HepG2 (cell line): ENCODE results near the gene DGAT2L6. TPM values are rescaled to one million over a fixed set of nuclear protein-coding genes. Genes with fewer than 3 reads are reported as not detected.

Experiments
- ATAC-seq: fragments of 200-7000 bp; cut with Tn5 transposase; 3 replicates; pipeline ENCODE4 v1.9.1; 2020; ENCODE audit warnings: mild to moderate bottlenecking, moderate library complexity
- BruUV-seq: library from RNA; stranded (reverse); fragments of 400-500 nt; replicated peaks from 2 replicates; lab custom pipeline; 2021; lab: Mats Ljungman, UMichigan
- CTCF ChIA-PET: fragments of 300-600 bp; formaldehyde crosslinking; extraction: SDS; loops from one replicate; lab custom pipeline; 2021; ENCODE audit warnings: low total read pairs, inconsistent platforms, low intra/inter-chr PET ratio; lab: Yijun Ruan, JAX
- POLR2A ChIA-PET: fragments of 350-600 bp; sonication (Branson Sonifier 250); formaldehyde crosslinking; loops from one replicate; lab custom pipeline; 2020; ENCODE audit warnings: antibody characterized with exemption, inconsistent platforms; lab: Yijun Ruan, JAX
- DNase-seq: peaks from one replicate; pipeline ENCODE4 v3.0.0-alpha.2; 2015; ENCODE audit warnings: low spot score
- FAIRE-seq: peaks from 3 replicates; lab custom pipeline; 2011; peaks lifted over from hg19 to GRCh38; lab: Jason Lieb, UNC
- H2AFZ ChIP-seq: one replicate; pipeline ENCODE4 v1.6.1; 2011; ENCODE audit warnings: low read length, inconsistent platforms
- H3K27ac ChIP-seq: fragments of 300-600 bp; 3 replicates; pipeline ENCODE4 v1.8.0; 2011; ENCODE audit warnings: mixed run types, mild to moderate bottlenecking, mixed read lengths, low read length, inconsistent platforms; ENCODE audit not compliant: insufficient read depth; ENCODE audit errors: extremely low read length
- H3K27me3 ChIP-seq, 2 experiments: fragments of 200-600 bp in 1 of 2; 2 replicates in 1 of 2; 3 replicates in 1 of 2; pipeline versions ENCODE4 v1.6.0 to v1.8.0; 2011; ENCODE audit warnings: low read length in 2 of 2, mild to moderate bottlenecking in 2 of 2, moderate library complexity in 2 of 2, inconsistent platforms in 1 of 2; ENCODE audit not compliant: insufficient read depth in 2 of 2, control insufficient read depth in 1 of 2
- H3K36me3 ChIP-seq, 2 experiments: fragments of 200-600 bp in 1 of 2; replicated peaks in 1 of 2; 2 replicates in 1 of 2; 3 replicates in 1 of 2; pipeline versions ENCODE4 v1.5.1 to v1.8.0; 2011; ENCODE audit warnings: low read length in 2 of 2, inconsistent platforms in 1 of 2; ENCODE audit not compliant: insufficient read depth in 2 of 2, control insufficient read depth in 1 of 2
- H3K4me1 ChIP-seq: 2 replicates; pipeline ENCODE4 v1.5.1; 2012; ENCODE audit warnings: low read length, inconsistent platforms; ENCODE audit not compliant: insufficient read depth
- H3K4me2 ChIP-seq: 2 replicates; pipeline ENCODE4 v1.6.0; 2011; ENCODE audit warnings: low read depth, low read length, inconsistent platforms
- H3K4me3 ChIP-seq, 3 experiments: fragments of 200-600 bp in 1 of 3; sonication (generic), shearing (Covaris generic) in 1 of 3; replicated peaks in 1 of 3; 2 replicates each; pipeline ENCODE4 v1.5.1; 2011 to 2016; ENCODE audit warnings: low read length in 3 of 3, inconsistent platforms in 2 of 3, low read depth in 2 of 3, mild to moderate bottlenecking in 2 of 3, control low read depth in 1 of 3, mixed read lengths in 1 of 3; ENCODE audit not compliant: insufficient read depth in 1 of 3
- H3K79me2 ChIP-seq: one replicate; pipeline ENCODE4 v1.6.1; 2011; ENCODE audit warnings: low read length, inconsistent platforms; ENCODE audit not compliant: insufficient read depth
- H3K9ac ChIP-seq: 2 replicates; pipeline ENCODE4 v1.6.0; 2011; ENCODE audit warnings: mild to moderate bottlenecking, low read depth, low read length, inconsistent platforms; ENCODE audit not compliant: insufficient read depth
- H3K9me3 ChIP-seq: 2 replicates; pipeline ENCODE4 v1.5.1; 2012; ENCODE audit warnings: mild to moderate bottlenecking, low read length
- H4K20me1 ChIP-seq: 2 replicates; pipeline ENCODE4 v1.6.0; 2011; ENCODE audit warnings: inconsistent platforms, mild to moderate bottlenecking, low read length, moderate library complexity; ENCODE audit not compliant: insufficient read depth
- ATF2 ChIP-seq: sonication (generic); formaldehyde crosslinking; IDR thresholded peaks from 2 replicates; pipeline ENCODE4 v1.4.0; 2020; ENCODE audit warnings: missing genetic modification reagents
- DMAP1 ChIP-seq: IDR thresholded peaks from 2 replicates; pipeline ENCODE4 v1.6.1; 2016
- ELF1 ChIP-seq: sonication (generic); formaldehyde crosslinking; IDR thresholded peaks from 2 replicates; pipeline ENCODE4 v1.4.0; 2020; ENCODE audit warnings: missing genetic modification reagents
- FOXA1 ChIP-seq, 2 experiments: fragments of 450-650 bp in 1 of 2; sonication (generic) in 1 of 2; formaldehyde crosslinking in 1 of 2; IDR thresholded peaks; 2 replicates each; pipeline versions ENCODE4 v1.4.0 to v1.6.1; 2016 to 2020; ENCODE audit warnings: missing genetic modification reagents in 1 of 2
- FOXO4 ChIP-seq: sonication (generic); formaldehyde crosslinking; conservative IDR thresholded peaks from 2 replicates; pipeline ENCODE4 v1.8.1; 2023; ENCODE audit warnings: missing genetic modification reagents
- HDAC2 ChIP-seq: sonication (generic); formaldehyde crosslinking; IDR thresholded peaks from 2 replicates; pipeline ENCODE4 v1.4.0; 2020; ENCODE audit warnings: missing genetic modification reagents
- NR2C2 ChIP-seq: sonication (generic); formaldehyde crosslinking; IDR thresholded peaks from 2 replicates; pipeline ENCODE4 v1.4.0; 2020; ENCODE audit warnings: missing genetic modification reagents, mild to moderate bottlenecking, moderate library complexity, borderline replicate concordance
- PHF20 ChIP-seq: sonication (generic); formaldehyde crosslinking; IDR thresholded peaks from 2 replicates; pipeline ENCODE4 v1.5.0; 2020; ENCODE audit warnings: mild to moderate bottlenecking, missing genetic modification reagents
- SAP130 ChIP-seq: IDR thresholded peaks from 2 replicates; pipeline ENCODE4 v1.6.1; 2016; ENCODE audit warnings: low read depth
- THAP9 ChIP-seq: sonication (generic); formaldehyde crosslinking; IDR thresholded peaks from 2 replicates; pipeline ENCODE4; 2020; ENCODE audit warnings: missing genetic modification reagents, mild to moderate bottlenecking, borderline replicate concordance
- ZNF20 ChIP-seq: sonication (generic); formaldehyde crosslinking; IDR thresholded peaks from 2 replicates; pipeline ENCODE4 v1.4.0; 2020; ENCODE audit warnings: mild to moderate bottlenecking, moderate library complexity, missing genetic modification reagents
- ZNF354B ChIP-seq: sonication (generic); formaldehyde crosslinking; IDR thresholded peaks from 2 replicates; pipeline ENCODE4 v1.8.0; 2022; ENCODE audit warnings: mild to moderate bottlenecking, missing genetic modification reagents
- ZNF709 ChIP-seq: sonication (generic); formaldehyde crosslinking; IDR thresholded peaks from 2 replicates; pipeline ENCODE4 v1.5.0; 2020; ENCODE audit warnings: mild to moderate bottlenecking, missing genetic modification reagents
- WGBS: methylation state at CpG from one replicate; pipeline ENCODE4 v1.1.6; 2017; ENCODE audit warnings: low lambda C conversion rate; 5-methylcytosine and 5-hydroxymethylcytosine counted together
- in situ Hi-C: cut with HindIII; loops from 2 replicates; pipeline ENCODE4 v1.10.0; 2017; ENCODE audit warnings: low pct_unique_long_range_greater_than_20kb; ENCODE audit not compliant: extremely low pct_ligation_motif_present
- intact Hi-C: fragments of 100-400 bp; cut with micrococcal nuclease; formaldehyde crosslinking; loops from one replicate; pipeline ENCODE4 v1.10.0; 2022; ENCODE audit not compliant: unreplicated experiment
- polyA plus RNA-seq, 8 experiments: library from polyadenylated mRNA; depleted of rRNA in 3 of 8; stranded (reverse) in 7 of 8; unstranded in 1 of 8; fragments of >200 nt; fragmentation: Illumina TruSeq in 4 of 8; extraction: Trizol in 4 of 8; gene quantifications; 2 replicates each; pipeline versions ENCODE4 v1.2.1 to v1.2.3, GENCODE V29; 2011 to 2016; ENCODE audit warnings: low read depth in 4 of 8, missing spikeins in 1 of 8, mixed read lengths in 1 of 8; ENCODE audit not compliant: insufficient read depth in 1 of 8
- total RNA-seq, 5 experiments: library from RNA; depleted of rRNA; stranded (reverse); fragments of >200 nt; fragmentation: Illumina TruSeq; extraction: Trizol; gene quantifications; 2 replicates each; pipeline ENCODE4 v1.2.3, GENCODE V29; 2016; ENCODE audit warnings: low read depth in 1 of 5

Gene DGAT2L6
- total and polyA plus RNA-seq, 2 of the 13 experiments (the other 11 are each of a cell fraction or from before 2014, with no cell fraction given): not detected

GRCh38 chrX:70133303-70134115 lies 43.8 kb upstream of the DGAT2L6 start, which contains the start of gene IGBP1 (continued):
- TF ChIP-seq ELF1 (CRISPR knock-in tag) (peak; percentile 94), ZNF20 (CRISPR knock-in tag) (no peak), ZNF709 (CRISPR knock-in tag) (no peak), DMAP1 (CRISPR knock-in tag) (peak; percentile 18; the same call in 1 of the 2 replicates), ZNF354B (CRISPR knock-in tag) (no peak), ATF2 (CRISPR knock-in tag) (0 out of 2 replicates have a peak, but pooled peaks have one; percentile 19)
- TF ChIP-seq, all 625 proteins: peak for 74

GRCh38 chrX:70134116-70134477 lies 43.2 kb upstream of the DGAT2L6 start:
- H3K27ac ChIP-seq: peak overlapping the region; percentile 97
- no peaks in the 10 kb centered on the region for H3K36me3 ChIP-seq
- H3K4me3 ChIP-seq: peak overlapping the region; percentile 69 to 78 (median 78)
- peak overlapping the region; percentile 83 for H3K9ac ChIP-seq
- TSS peak; percentile 70 for BruUV-seq
- ATAC-seq (peak; percentile 47), DNase-seq (peak; percentile 3), FAIRE-seq (peak; percentile 44)
- intact Hi-C loops (no loop called here), in situ Hi-C loops (no loop called here)
- H3K4me1 ChIP-seq: peaks cover 32% of the 10 kb centered on the region
- TF ChIP-seq NR2C2 (peak; percentile 95), PHF20 (CRISPR knock-in tag) (0 out of 2 replicates have a peak, but pooled peaks have one; percentile 2), HDAC2 (CRISPR knock-in tag) (no peak), FOXO4 (CRISPR knock-in tag) (no peak), SAP130 (peak; percentile 2; the same call in 1 of the 2 replicates), FOXA1 (IDR thresholded peaks at IDR 0.05) (no peak), FOXA1 (CRISPR knock-in tag; IDR thresholded peaks at IDR 0.05) (peak; percentile 80), THAP9 (CRISPR knock-in tag) (peak; percentile 99)
- H3K27me3 ChIP-seq: no peaks in the 10 kb centered on the region; a peak in 1 of 5 replicates
- ChIA-PET POLR2A (interaction anchor here (1.0 to 1.6 kb wide), 5 partner anchors 8 to 631 kb away, joined by 3 to 8 read pairs (median 4); partner anchors contain the start of genes KIF4A and PDZD11), CTCF (no interaction called here)
- peak overlapping the region; percentile 77 for H3K4me2 ChIP-seq
- H4K20me1 ChIP-seq: no peaks in the 10 kb centered on the region
- H3K9me3 ChIP-seq: no peaks in the 10 kb centered on the region
- H2AFZ ChIP-seq: no peak overlapping the region
- WGBS: 0% methylated on average over 3 of the region's 12 CpGs
- H3K79me2 ChIP-seq: peaks cover 17% of the 10 kb centered on the region
